Trophoblast cell (in vitro differentiated cells and primary cell): Measurements from ENCODE around the gene SUSD4.
"Not testable (repeated sequence)": the region's sequence is repeated elsewhere in the genome, so short reads cannot be mapped to it uniquely, and the experiment has no call there.

Experiments
- DNase-seq, 2 donors: peaks; one replicate each; pipeline ENCODE4 v3.0.0-alpha.2; 2016
- H2AFZ ChIP-seq: 2 replicates; pipeline ENCODE4 v1.6.1; 2013; ENCODE audit warnings: low read length, moderate library complexity, mild to moderate bottlenecking; ENCODE audit not compliant: insufficient read depth, poor library complexity
- H2AK5ac ChIP-seq: 2 replicates; pipeline ENCODE4 v1.6.1; 2013; ENCODE audit warnings: mild to moderate bottlenecking, low read length
- H2BK120ac ChIP-seq: 2 replicates; pipeline ENCODE4 v1.6.1; 2013; ENCODE audit warnings: low read length, mild to moderate bottlenecking, moderate library complexity; ENCODE audit not compliant: insufficient read depth, poor library complexity
- H2BK12ac ChIP-seq: 2 replicates; pipeline ENCODE4 v1.6.1; 2013; ENCODE audit warnings: mild to moderate bottlenecking, low read length, moderate library complexity
- H2BK5ac ChIP-seq: 2 replicates; pipeline ENCODE4 v1.6.1; 2013; ENCODE audit warnings: low read length, low read depth, moderate library complexity, mild to moderate bottlenecking; ENCODE audit not compliant: poor library complexity
- H3K14ac ChIP-seq: 2 replicates; pipeline ENCODE4 v1.6.1; 2013; ENCODE audit warnings: mild to moderate bottlenecking, low read length
- H3K18ac ChIP-seq: 2 replicates; pipeline ENCODE4 v1.6.1; 2013; ENCODE audit warnings: mild to moderate bottlenecking, low read length
- H3K23ac ChIP-seq: 2 replicates; pipeline ENCODE4 v1.6.1; 2013; ENCODE audit warnings: low read length
- H3K27ac ChIP-seq: 2 replicates; pipeline ENCODE4 v1.5.1; 2013; ENCODE audit warnings: low read depth, mild to moderate bottlenecking, inconsistent platforms, low read length, moderate library complexity
- H3K27me3 ChIP-seq: 2 replicates; pipeline ENCODE4 v1.6.1; 2013; ENCODE audit warnings: inconsistent platforms, mild to moderate bottlenecking, low read length, moderate library complexity; ENCODE audit not compliant: insufficient read depth
- H3K36me3 ChIP-seq, 2 experiments: 1 replicate in 1 of 2; 2 replicates in 1 of 2; pipeline ENCODE4 v1.6.1; 2013; ENCODE audit warnings: low read length in 2 of 2, mild to moderate bottlenecking in 2 of 2, moderate library complexity in 1 of 2; ENCODE audit not compliant: insufficient read depth in 2 of 2, control insufficient read depth in 1 of 2
- H3K4ac ChIP-seq: 2 replicates; pipeline ENCODE4 v1.6.1; 2013; ENCODE audit warnings: low read depth, mild to moderate bottlenecking, low read length, moderate library complexity
- H3K4me1 ChIP-seq, 2 experiments: 1 replicate in 1 of 2; 2 replicates in 1 of 2; pipeline ENCODE4 v1.6.1; 2013; ENCODE audit warnings: low read length in 2 of 2, mild to moderate bottlenecking in 2 of 2, moderate library complexity in 1 of 2; ENCODE audit not compliant: insufficient read depth in 2 of 2, control insufficient read depth in 1 of 2
- H3K4me2 ChIP-seq: 2 replicates; pipeline ENCODE4 v1.6.1; 2013; ENCODE audit warnings: inconsistent platforms, mild to moderate bottlenecking, low read length, moderate library complexity
- H3K4me3 ChIP-seq: 2 replicates; pipeline ENCODE4 v1.5.1; 2013; ENCODE audit warnings: mild to moderate bottlenecking, low read depth, low read length, inconsistent platforms
- H3K79me1 ChIP-seq: one replicate; pipeline ENCODE4 v1.6.1; 2013; ENCODE audit warnings: low read length
- H3K79me2 ChIP-seq: 2 replicates; pipeline ENCODE4 v1.6.1; 2013; ENCODE audit warnings: low read length, mild to moderate bottlenecking; ENCODE audit not compliant: control insufficient read depth, insufficient read depth, poor library complexity
- H3K9ac ChIP-seq: 2 replicates; pipeline ENCODE4 v1.6.1; 2013; ENCODE audit warnings: mild to moderate bottlenecking, low read length
- H3K9me3 ChIP-seq: 2 replicates; pipeline ENCODE4 v1.6.1; 2013; ENCODE audit warnings: low read depth, mild to moderate bottlenecking, control low read depth, inconsistent platforms, low read length; ENCODE audit not compliant: insufficient read depth
- H4K12ac ChIP-seq: 2 replicates; pipeline ENCODE4 v1.6.1; 2013; ENCODE audit warnings: low read depth, mild to moderate bottlenecking, low read length, moderate library complexity
- H4K8ac ChIP-seq: 2 replicates; pipeline ENCODE4 v1.6.1; 2013; ENCODE audit warnings: low read depth, mild to moderate bottlenecking, low read length, moderate library complexity
- H4K91ac ChIP-seq: one replicate; pipeline ENCODE4 v1.6.1; 2013; ENCODE audit warnings: low read depth, mild to moderate bottlenecking, low read length, moderate library complexity
- WGBS: extraction: QIAGEN DNeasy Blood & Tissue Kit; methylation state at CpG from one replicate; pipeline ENCODE4 v1.1.7; 2013; ENCODE audit warnings: missing lambda C conversion rate; ENCODE audit not compliant: insufficient read length, insufficient coverage; ENCODE audit errors: extremely low coverage; 5-methylcytosine and 5-hydroxymethylcytosine counted together

SUSD4 gene

DNA sequence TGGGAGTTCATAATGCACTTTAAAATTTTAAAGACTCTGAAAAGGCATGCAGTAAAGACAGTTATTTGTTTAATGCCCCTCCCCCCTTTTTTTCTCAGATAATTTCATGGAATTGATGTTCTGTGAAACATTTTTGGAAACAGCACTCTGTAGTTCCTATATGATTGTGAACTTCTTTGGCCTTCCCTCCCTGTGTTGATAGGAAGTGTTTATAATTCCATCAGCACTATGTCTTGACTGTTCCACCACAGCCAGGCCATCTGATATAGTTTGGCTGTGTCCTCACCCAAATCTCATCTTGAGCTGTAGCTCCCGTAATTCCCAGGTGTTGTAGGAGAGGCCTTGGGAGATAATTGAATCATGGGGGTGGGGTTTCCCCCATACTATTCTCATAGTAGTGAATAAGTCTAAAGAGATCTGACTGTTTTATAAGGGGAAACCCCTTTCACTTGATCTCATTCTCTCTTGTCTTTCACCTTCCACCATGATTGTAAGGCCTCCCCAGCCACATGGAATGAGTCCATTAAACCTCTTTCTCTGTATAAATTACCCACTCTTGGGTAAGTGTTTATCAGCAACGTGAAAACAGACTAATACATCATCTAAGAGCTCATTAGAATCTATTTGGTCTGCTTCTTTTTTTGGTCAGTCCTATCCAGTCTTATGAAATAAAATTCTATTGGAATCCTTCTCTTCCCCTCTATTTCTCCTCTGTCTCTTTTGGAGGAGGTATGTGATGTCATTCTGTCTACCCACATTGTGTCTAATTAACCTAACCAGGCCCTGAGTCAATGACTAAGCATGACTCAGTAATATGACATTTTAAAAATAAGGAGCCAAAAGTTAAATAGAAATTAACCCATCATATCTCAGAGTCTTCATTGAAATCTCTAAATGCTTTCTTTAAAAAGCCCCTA lies 38.2 kb upstream of the SUSD4 start:
- Histone ChIP-seq H3K23ac (no peak overlapping the region), H3K14ac (no peak overlapping the region), H3K9ac (no peak overlapping the region), H3K27ac (no peak overlapping the region), H3K9me3 (no peaks in the 10 kb centered on the region), H4K91ac (no peak overlapping the region), H3K4me2 (no peak overlapping the region), H3K4me1 (peaks cover 0 to 2% of the 10 kb centered on the region in 2 experiments), H3K4me3 (no peak overlapping the region), H2AFZ (no peak overlapping the region), H3K27me3 (no peaks in the 10 kb centered on the region), H2AK5ac (no peak overlapping the region), H3K79me2 (no peaks in the 10 kb centered on the region), H2BK120ac (no peak overlapping the region), H3K4ac (no peak overlapping the region), H2BK5ac (peak overlapping the region; percentile 63), H3K79me1 (no peaks in the 10 kb centered on the region), H4K12ac (no peak overlapping the region), H3K36me3 (no peaks in the 10 kb centered on the region), H4K8ac (no peak overlapping the region), H3K18ac (no peak overlapping the region), H2BK12ac (no peak overlapping the region)
- no CpG with 5 or more reads among the region's 2 CpGs for WGBS
- peak in 1 of 2 donors; percentile 70 for DNase-seq

DNA sequence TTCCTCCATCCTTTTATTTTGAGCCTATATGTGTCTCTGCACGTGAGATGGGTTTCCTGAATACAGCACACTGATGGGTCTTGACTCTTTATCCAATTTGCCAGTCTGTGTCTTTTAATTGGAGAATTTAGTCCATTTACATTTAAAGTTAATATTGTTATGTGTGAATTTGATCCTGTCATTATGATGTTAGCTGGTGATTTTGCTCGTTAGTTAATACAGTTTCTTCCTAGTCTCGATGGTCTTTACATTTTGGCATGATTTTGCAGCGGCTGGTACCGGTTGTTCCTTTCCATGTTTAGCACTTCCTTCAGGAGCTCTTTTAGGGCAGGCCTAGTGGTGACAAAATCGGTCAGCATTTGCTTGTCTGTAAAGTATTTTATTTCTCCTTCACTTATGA lies 35.4 kb upstream of the SUSD4 start:
- H4K8ac ChIP-seq, H3K79me1 ChIP-seq, H3K27me3 ChIP-seq, H3K9me3 ChIP-seq, H2AK5ac ChIP-seq, H3K27ac ChIP-seq, H4K91ac ChIP-seq, H2BK12ac ChIP-seq, H3K23ac ChIP-seq, H3K14ac ChIP-seq, H3K18ac ChIP-seq, H3K4me2 ChIP-seq, H2BK120ac ChIP-seq, DNase-seq, H3K79me2 ChIP-seq, H2AFZ ChIP-seq, H3K36me3 ChIP-seq, H3K4me1 ChIP-seq, H3K4me3 ChIP-seq, H3K4ac ChIP-seq, H2BK5ac ChIP-seq, H3K9ac ChIP-seq, H4K12ac ChIP-seq: not testable (repeated sequence)
- WGBS = no CpG with 5 or more reads among the region's 6 CpGs

DNA sequence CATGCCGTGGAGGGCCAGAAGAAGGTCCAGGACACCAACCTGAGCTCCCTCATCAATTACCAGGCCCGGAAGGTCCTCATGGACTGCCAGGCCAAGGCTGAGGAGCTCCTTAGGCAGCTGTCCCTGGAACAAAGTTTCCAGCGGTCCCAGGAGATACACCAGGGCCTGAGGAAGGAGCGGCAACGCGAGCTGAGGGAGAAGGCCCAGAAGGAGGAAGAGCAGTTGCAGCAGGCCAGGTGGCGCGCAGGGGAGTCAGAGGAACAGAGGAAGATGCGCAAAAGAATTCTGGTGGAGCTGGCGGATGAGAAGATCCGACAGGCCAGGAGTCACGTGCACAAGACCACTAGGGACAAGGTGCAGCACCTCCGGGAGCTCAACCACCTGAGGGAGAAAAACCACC lies 30.7 kb upstream of the SUSD4 start:
- Histone ChIP-seq H4K91ac (no peak overlapping the region), H3K23ac (no peak overlapping the region), H4K12ac (no peak overlapping the region), H3K79me1 (no peaks in the 10 kb centered on the region), H3K27me3 (no peaks in the 10 kb centered on the region), H2AK5ac (no peak overlapping the region), H2BK12ac (no peak overlapping the region), H3K79me2 (no peaks in the 10 kb centered on the region), H3K14ac (no peak overlapping the region), H3K9ac (no peak overlapping the region), H3K9me3 (no peaks in the 10 kb centered on the region), H2BK5ac (no peak overlapping the region), H2BK120ac (no peak overlapping the region), H3K4me1 (no peaks in the 10 kb centered on the region), H3K36me3 (no peaks in the 10 kb centered on the region), H3K4me3 (no peak overlapping the region), H2AFZ (no peak overlapping the region), H3K18ac (no peak overlapping the region), H3K4me2 (no peak overlapping the region), H3K4ac (no peak overlapping the region), H3K27ac (no peak overlapping the region), H4K8ac (no peak overlapping the region)
- DNase-seq = no peak
- WGBS = no CpG with 5 or more reads among the region's 13 CpGs

DNA sequence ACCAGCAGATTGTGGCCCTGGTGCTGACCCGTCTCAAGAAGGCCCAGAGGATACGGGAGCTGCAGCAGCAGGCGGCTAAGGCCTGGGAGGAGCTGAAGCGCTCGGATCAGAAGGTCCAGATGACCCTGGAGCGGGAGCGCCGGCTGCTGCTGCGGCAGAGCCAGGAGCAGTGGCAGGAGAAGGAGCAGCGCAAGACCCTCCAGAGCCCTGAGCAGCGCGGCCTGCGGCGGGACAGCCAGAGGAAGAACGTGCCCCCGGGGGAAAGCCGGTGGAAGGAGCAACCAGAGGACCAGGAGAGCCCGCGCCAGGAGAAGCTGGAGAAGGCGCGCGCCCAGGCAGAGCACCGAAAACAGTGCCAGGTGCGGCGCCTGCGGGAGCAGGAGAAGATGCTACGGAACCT lies 30.3 kb upstream of the SUSD4 start:
- H3K23ac ChIP-seq = no peak overlapping the region
- H3K79me2 ChIP-seq = no peaks in the 10 kb centered on the region
- H3K18ac ChIP-seq = no peak overlapping the region
- peak in 1 of 2 donors; percentile 29 for DNase-seq
- H4K12ac ChIP-seq = no peak overlapping the region
- no peak overlapping the region for H2AK5ac ChIP-seq
- no peak overlapping the region for H3K4me3 ChIP-seq
- no peak overlapping the region for H2BK12ac ChIP-seq
- H3K4ac ChIP-seq = no peak overlapping the region
- no peak overlapping the region for H3K27ac ChIP-seq
- no peak overlapping the region for H2BK120ac ChIP-seq
- H3K4me1 ChIP-seq = no peaks in the 10 kb centered on the region
- H3K27me3 ChIP-seq = no peaks in the 10 kb centered on the region
- no peak overlapping the region for H3K9ac ChIP-seq
- no peaks in the 10 kb centered on the region for H3K79me1 ChIP-seq
- H3K14ac ChIP-seq = no peak overlapping the region
- H3K9me3 ChIP-seq = no peaks in the 10 kb centered on the region
- no peaks in the 10 kb centered on the region for H3K36me3 ChIP-seq
- no peak overlapping the region for H4K8ac ChIP-seq
- H4K91ac ChIP-seq = no peak overlapping the region
- no peak overlapping the region for H2AFZ ChIP-seq
- H3K4me2 ChIP-seq = no peak overlapping the region
- H2BK5ac ChIP-seq = no peak overlapping the region
- WGBS = no CpG with 5 or more reads among the region's 27 CpGs
